K562 (cell line): Measurements from ENCODE around the gene SCGB1A1. TPM values are rescaled to one million over a fixed set of nuclear protein-coding genes. Genes with fewer than 3 reads are reported as not detected.

ENCODE experiments used
- CBFA2T2 ChIP-seq: fragments of 450-650 bp; conservative IDR thresholded peaks from 2 replicates; pipeline ENCODE4 v1.6.1; 2017; ENCODE audit warnings: mild to moderate bottlenecking
- CCNT2 ChIP-seq: IDR thresholded peaks from 2 replicates; pipeline ENCODE4 v1.6.1; 2011; ENCODE audit warnings: borderline replicate concordance, low read depth, mild to moderate bottlenecking, moderate library complexity, mixed read lengths, low read length; ENCODE audit not compliant: insufficient read length; ENCODE audit errors: extremely low read depth
- CREB1 ChIP-seq, 2 experiments: sonication (generic) in 1 of 2; formaldehyde crosslinking in 1 of 2; IDR thresholded peaks; 2 replicates each; pipeline versions ENCODE4 v1.6.1 to v1.8.0; 2012 to 2022; ENCODE audit warnings: inconsistent platforms in 1 of 2, mild to moderate bottlenecking in 1 of 2, missing genetic modification reagents in 1 of 2, moderate library complexity in 1 of 2
- DMBX1 ChIP-seq: fragments of 250-450 bp; sonication (Bioruptor Pico); IDR thresholded peaks from 2 replicates; pipeline ENCODE4 v1.8.0; 2022; ENCODE audit warnings: inconsistent platforms, mild to moderate bottlenecking, moderate library complexity, borderline replicate concordance
- FOXJ3 ChIP-seq: sonication (generic); formaldehyde crosslinking; IDR thresholded peaks from 2 replicates; pipeline ENCODE4 v1.4.0; 2020; ENCODE audit warnings: mild to moderate bottlenecking, missing genetic modification reagents
- NR2C1 ChIP-seq, 2 experiments: fragments of 450-650 bp; IDR thresholded peaks; 2 replicates each; pipeline ENCODE4 v1.6.1; 2017; ENCODE audit warnings: mild to moderate bottlenecking in 2 of 2, antibody characterized with exemption in 1 of 2, inconsistent platforms in 1 of 2, missing compliant biosample characterization in 1 of 2, missing genetic modification characterization in 1 of 2
- SIRT6 ChIP-seq: IDR thresholded peaks from one replicate; pipeline ENCODE4 v1.6.1; 2012; ENCODE audit warnings: low read depth, mild to moderate bottlenecking, control low read depth, inconsistent platforms, low read length, moderate library complexity
- SMARCA4 ChIP-seq: fragments of 450-650 bp; IDR thresholded peaks from 2 replicates; pipeline ENCODE4 v1.6.1; 2016
- ZNF79 ChIP-seq: fragments of 250-450 bp; sonication (Bioruptor Pico); IDR thresholded peaks from 2 replicates; pipeline ENCODE4 v1.4.0; 2020; ENCODE audit warnings: low read depth, mild to moderate bottlenecking, moderate library complexity
- polyA plus RNA-seq, 8 experiments: library from polyadenylated mRNA; depleted of rRNA in 4 of 8; stranded (reverse) in 5 of 8; unstranded in 3 of 8; fragments of >200 nt; fragmentation: Nextera tagmentation in 2 of 8; fragmentation: Illumina TruSeq in 1 of 8; extraction: Ambion mirVana in 2 of 8; extraction: Trizol in 1 of 8; gene quantifications; 2 replicates each; pipeline versions ENCODE4 v1.2.1 to v1.2.3, GENCODE V29; 2011 to 2014; ENCODE audit warnings: inconsistent platforms in 1 of 8, missing spikeins in 1 of 8
- total RNA-seq, 7 experiments: library from RNA; depleted of rRNA in 6 of 7; stranded (reverse); fragments of >200 nt in 6 of 7; fragmentation: Illumina TruSeq in 2 of 7; extraction: Trizol in 2 of 7; gene quantifications; 2 replicates each; pipeline versions ENCODE4 v1.2.1 to v1.2.3, GENCODE V29; 2011 to 2021; ENCODE audit warnings: low replicate concordance in 1 of 7
- TF ChIP-seq, protein P1 (sequence below): sonication (generic); formaldehyde crosslinking; IDR thresholded peaks from 2 replicates; pipeline ENCODE4 v1.4.0; 2020; ENCODE audit warnings: mild to moderate bottlenecking, missing genetic modification reagents
- TF ChIP-seq, protein P2 (sequence below), 3 experiments: IDR thresholded peaks in 2 of 3; conservative IDR thresholded peaks in 1 of 3; 2 replicates each; pipeline ENCODE4 v1.5.1; 2011 to 2012; ENCODE audit warnings: low read length in 3 of 3, mild to moderate bottlenecking in 3 of 3, control low read depth in 2 of 3, improper control_type of control experiment in 1 of 3, inconsistent platforms in 1 of 3, low read depth in 1 of 3, mixed read lengths in 1 of 3, moderate library complexity in 1 of 3; ENCODE audit not compliant: insufficient read depth in 2 of 3
- TF ChIP-seq, protein P3 (sequence below): fragments of 250-450 bp; sonication (Bioruptor Pico); IDR thresholded peaks from 2 replicates; pipeline ENCODE4 v1.4.0; 2020; ENCODE audit warnings: mild to moderate bottlenecking, moderate library complexity
- TF ChIP-seq, protein P4 (sequence below): sonication (generic); formaldehyde crosslinking; IDR thresholded peaks from 2 replicates; pipeline ENCODE4 v1.8.0; 2022; ENCODE audit warnings: mild to moderate bottlenecking, missing genetic modification reagents

Gene SCGB1A1
- total and polyA plus RNA-seq, 9 of the 15 experiments (the other 6 are each of a cell fraction or from before 2014, with no cell fraction given), result 0.55 TPM; not detected in 8

DNA sequence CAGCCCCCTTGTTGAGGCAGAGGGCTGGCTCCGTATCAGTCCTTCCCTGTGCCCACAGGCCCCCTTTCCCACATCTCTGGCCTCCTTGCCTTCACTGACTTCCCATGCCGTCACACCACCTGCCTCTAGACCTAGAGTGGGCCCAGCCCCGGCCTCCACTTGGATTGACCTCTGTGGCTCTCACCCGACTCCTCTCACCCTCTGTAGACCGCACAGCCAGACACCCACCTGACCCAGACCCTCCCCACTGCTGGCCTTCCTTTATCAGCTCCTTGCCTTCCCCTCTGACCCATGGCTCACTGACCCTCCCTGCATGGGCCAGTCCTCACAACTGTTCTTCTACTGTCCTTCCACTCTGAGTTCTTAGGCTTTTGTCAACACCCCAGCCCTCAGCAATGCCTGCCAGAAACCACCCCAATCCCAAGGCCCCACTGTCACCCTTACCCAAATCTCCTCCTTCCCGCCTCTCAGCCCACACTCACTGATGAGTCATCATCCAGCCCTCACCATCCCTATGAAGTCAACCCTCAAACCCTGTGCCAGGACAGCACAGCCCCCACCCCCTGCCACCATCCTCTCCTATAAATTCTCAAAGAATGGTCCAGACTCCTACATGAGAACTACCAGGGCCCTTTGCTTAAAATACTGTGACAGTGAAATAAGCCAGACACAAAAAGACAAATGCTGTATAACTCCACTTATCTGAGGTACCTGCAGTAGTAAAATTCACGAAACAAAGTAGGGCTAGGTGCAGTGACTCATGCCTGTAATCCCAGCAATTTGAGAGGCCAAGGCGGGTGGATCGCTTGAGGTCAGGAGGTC lies 53.4 kb downstream of the SCGB1A1 start (continued):
- TF ChIP-seq DMBX1 (CRISPR knock-in tag) (peak; percentile 31; the same call in 1 of the 2 replicates), SMARCA4 (peak; percentile 93), SIRT6 (no peak), FOXJ3 (CRISPR knock-in tag) (no peak), CBFA2T2 (peak; percentile 24), ZNF79 (CRISPR knock-in tag) (no peak), NR2C1 (IDR thresholded peaks at IDR 0.05) (peak; percentile 49), NR2C1 (tag; IDR thresholded peaks at IDR 0.05) (no peak; the same call in 1 of the 2 replicates), CREB1 (IDR thresholded peaks at IDR 0.05) (no peak), CREB1 (CRISPR knock-in tag; IDR thresholded peaks at IDR 0.05) (peak; percentile 43; the same call in 1 of the 2 replicates), CCNT2 (no peak)
- TF ChIP-seq, protein P1, sequence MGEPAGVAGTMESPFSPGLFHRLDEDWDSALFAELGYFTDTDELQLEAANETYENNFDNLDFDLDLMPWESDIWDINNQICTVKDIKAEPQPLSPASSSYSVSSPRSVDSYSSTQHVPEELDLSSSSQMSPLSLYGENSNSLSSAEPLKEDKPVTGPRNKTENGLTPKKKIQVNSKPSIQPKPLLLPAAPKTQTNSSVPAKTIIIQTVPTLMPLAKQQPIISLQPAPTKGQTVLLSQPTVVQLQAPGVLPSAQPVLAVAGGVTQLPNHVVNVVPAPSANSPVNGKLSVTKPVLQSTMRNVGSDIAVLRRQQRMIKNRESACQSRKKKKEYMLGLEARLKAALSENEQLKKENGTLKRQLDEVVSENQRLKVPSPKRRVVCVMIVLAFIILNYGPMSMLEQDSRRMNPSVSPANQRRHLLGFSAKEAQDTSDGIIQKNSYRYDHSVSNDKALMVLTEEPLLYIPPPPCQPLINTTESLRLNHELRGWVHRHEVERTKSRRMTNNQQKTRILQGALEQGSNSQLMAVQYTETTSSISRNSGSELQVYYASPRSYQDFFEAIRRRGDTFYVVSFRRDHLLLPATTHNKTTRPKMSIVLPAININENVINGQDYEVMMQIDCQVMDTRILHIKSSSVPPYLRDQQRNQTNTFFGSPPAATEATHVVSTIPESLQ (CRISPR knock-in tag), result 0 out of 2 replicates have a peak, but pooled peaks have one; percentile 31
- TF ChIP-seq, protein P2, sequence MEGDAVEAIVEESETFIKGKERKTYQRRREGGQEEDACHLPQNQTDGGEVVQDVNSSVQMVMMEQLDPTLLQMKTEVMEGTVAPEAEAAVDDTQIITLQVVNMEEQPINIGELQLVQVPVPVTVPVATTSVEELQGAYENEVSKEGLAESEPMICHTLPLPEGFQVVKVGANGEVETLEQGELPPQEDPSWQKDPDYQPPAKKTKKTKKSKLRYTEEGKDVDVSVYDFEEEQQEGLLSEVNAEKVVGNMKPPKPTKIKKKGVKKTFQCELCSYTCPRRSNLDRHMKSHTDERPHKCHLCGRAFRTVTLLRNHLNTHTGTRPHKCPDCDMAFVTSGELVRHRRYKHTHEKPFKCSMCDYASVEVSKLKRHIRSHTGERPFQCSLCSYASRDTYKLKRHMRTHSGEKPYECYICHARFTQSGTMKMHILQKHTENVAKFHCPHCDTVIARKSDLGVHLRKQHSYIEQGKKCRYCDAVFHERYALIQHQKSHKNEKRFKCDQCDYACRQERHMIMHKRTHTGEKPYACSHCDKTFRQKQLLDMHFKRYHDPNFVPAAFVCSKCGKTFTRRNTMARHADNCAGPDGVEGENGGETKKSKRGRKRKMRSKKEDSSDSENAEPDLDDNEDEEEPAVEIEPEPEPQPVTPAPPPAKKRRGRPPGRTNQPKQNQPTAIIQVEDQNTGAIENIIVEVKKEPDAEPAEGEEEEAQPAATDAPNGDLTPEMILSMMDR (IDR thresholded peaks at IDR 0.05 in 2 of 3, conservative IDR thresholded peaks at IDR 0.05 in 1 of 3; ENCODE audit: insufficient read depth in 2 of 3, low read depth in 1 of 3, low read length in 3 of 3), result no peak
- TF ChIP-seq, protein P3, sequence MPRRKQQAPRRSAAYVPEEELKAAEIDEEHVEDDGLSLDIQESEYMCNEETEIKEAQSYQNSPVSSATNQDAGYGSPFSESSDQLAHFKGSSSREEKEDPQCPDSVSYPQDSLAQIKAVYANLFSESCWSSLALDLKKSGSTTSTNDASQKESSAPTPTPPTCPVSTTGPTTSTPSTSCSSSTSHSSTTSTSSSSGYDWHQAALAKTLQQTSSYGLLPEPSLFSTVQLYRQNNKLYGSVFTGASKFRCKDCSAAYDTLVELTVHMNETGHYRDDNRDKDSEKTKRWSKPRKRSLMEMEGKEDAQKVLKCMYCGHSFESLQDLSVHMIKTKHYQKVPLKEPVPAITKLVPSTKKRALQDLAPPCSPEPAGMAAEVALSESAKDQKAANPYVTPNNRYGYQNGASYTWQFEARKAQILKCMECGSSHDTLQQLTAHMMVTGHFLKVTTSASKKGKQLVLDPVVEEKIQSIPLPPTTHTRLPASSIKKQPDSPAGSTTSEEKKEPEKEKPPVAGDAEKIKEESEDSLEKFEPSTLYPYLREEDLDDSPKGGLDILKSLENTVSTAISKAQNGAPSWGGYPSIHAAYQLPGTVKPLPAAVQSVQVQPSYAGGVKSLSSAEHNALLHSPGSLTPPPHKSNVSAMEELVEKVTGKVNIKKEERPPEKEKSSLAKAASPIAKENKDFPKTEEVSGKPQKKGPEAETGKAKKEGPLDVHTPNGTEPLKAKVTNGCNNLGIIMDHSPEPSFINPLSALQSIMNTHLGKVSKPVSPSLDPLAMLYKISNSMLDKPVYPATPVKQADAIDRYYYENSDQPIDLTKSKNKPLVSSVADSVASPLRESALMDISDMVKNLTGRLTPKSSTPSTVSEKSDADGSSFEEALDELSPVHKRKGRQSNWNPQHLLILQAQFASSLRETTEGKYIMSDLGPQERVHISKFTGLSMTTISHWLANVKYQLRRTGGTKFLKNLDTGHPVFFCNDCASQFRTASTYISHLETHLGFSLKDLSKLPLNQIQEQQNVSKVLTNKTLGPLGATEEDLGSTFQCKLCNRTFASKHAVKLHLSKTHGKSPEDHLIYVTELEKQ, result no peak
- TF ChIP-seq, protein P4, sequence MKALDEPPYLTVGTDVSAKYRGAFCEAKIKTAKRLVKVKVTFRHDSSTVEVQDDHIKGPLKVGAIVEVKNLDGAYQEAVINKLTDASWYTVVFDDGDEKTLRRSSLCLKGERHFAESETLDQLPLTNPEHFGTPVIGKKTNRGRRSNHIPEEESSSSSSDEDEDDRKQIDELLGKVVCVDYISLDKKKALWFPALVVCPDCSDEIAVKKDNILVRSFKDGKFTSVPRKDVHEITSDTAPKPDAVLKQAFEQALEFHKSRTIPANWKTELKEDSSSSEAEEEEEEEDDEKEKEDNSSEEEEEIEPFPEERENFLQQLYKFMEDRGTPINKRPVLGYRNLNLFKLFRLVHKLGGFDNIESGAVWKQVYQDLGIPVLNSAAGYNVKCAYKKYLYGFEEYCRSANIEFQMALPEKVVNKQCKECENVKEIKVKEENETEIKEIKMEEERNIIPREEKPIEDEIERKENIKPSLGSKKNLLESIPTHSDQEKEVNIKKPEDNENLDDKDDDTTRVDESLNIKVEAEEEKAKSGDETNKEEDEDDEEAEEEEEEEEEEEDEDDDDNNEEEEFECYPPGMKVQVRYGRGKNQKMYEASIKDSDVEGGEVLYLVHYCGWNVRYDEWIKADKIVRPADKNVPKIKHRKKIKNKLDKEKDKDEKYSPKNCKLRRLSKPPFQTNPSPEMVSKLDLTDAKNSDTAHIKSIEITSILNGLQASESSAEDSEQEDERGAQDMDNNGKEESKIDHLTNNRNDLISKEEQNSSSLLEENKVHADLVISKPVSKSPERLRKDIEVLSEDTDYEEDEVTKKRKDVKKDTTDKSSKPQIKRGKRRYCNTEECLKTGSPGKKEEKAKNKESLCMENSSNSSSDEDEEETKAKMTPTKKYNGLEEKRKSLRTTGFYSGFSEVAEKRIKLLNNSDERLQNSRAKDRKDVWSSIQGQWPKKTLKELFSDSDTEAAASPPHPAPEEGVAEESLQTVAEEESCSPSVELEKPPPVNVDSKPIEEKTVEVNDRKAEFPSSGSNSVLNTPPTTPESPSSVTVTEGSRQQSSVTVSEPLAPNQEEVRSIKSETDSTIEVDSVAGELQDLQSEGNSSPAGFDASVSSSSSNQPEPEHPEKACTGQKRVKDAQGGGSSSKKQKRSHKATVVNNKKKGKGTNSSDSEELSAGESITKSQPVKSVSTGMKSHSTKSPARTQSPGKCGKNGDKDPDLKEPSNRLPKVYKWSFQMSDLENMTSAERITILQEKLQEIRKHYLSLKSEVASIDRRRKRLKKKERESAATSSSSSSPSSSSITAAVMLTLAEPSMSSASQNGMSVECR, result no peak
